Mesendoderm (in vitro differentiated cells): ENCODE data around the gene CLPSL2.
"Not testable (repeated sequence)": the region's sequence is repeated elsewhere in the genome, so short reads cannot be mapped to it uniquely, and the experiment has no call there.

Experiments used
- DNase-seq: peaks from one replicate; pipeline ENCODE4 v3.0.0; 2013
- H2AK5ac ChIP-seq: 2 replicates; pipeline ENCODE4 v1.6.1; 2013; ENCODE audit warnings: low read length, inconsistent platforms
- H2BK120ac ChIP-seq: 2 replicates; pipeline ENCODE4 v1.6.1; 2013; ENCODE audit warnings: low read depth, mild to moderate bottlenecking, low read length, moderate library complexity, mixed read lengths
- H2BK15ac ChIP-seq: replicated peaks from 2 replicates; pipeline ENCODE4 v1.6.1; 2013; ENCODE audit warnings: low read depth, mild to moderate bottlenecking, moderate library complexity
- H2BK5ac ChIP-seq: 2 replicates; pipeline ENCODE4 v1.6.1; 2013; ENCODE audit warnings: low read length, inconsistent platforms
- H3K18ac ChIP-seq: 2 replicates; pipeline ENCODE4 v1.6.1; 2013; ENCODE audit warnings: mild to moderate bottlenecking, low read length, mixed read lengths
- H3K23ac ChIP-seq: one replicate; pipeline ENCODE4 v1.6.1; 2013; ENCODE audit warnings: low read length
- H3K27ac ChIP-seq: 2 replicates; pipeline ENCODE4 v1.5.1; 2013; ENCODE audit warnings: low read depth, mild to moderate bottlenecking, inconsistent platforms, low read length, moderate library complexity
- H3K27me3 ChIP-seq: 2 replicates; pipeline ENCODE4 v1.6.1; 2013; ENCODE audit warnings: low read length, control low read depth, mild to moderate bottlenecking, inconsistent platforms; ENCODE audit not compliant: insufficient read depth, poor library complexity
- H3K36me3 ChIP-seq: 2 replicates; pipeline ENCODE4 v1.6.1; 2013; ENCODE audit warnings: low read length, inconsistent platforms; ENCODE audit not compliant: control insufficient read depth, insufficient read depth
- H3K4ac ChIP-seq: one replicate; pipeline ENCODE4 v1.6.1; 2013; ENCODE audit warnings: low read depth, mild to moderate bottlenecking, low read length, moderate library complexity
- H3K4me1 ChIP-seq: 2 replicates; pipeline ENCODE4 v1.6.1; 2013; ENCODE audit warnings: low read depth, low read length, inconsistent platforms; ENCODE audit not compliant: control insufficient read depth
- H3K4me2 ChIP-seq: 2 replicates; pipeline ENCODE4 v1.6.1; 2013; ENCODE audit warnings: low read length
- H3K4me3 ChIP-seq: 2 replicates; pipeline ENCODE4 v1.5.1; 2013; ENCODE audit warnings: mild to moderate bottlenecking, low read length
- H3K56ac ChIP-seq: one replicate; pipeline ENCODE4 v1.6.1; 2013; ENCODE audit warnings: low read length
- H3K79me1 ChIP-seq: 2 replicates; pipeline ENCODE4 v1.6.1; 2013; ENCODE audit warnings: low read length, inconsistent platforms
- H3K79me2 ChIP-seq: 2 replicates; pipeline ENCODE4 v1.6.1; 2013; ENCODE audit warnings: mild to moderate bottlenecking, low read length; ENCODE audit not compliant: control insufficient read depth, insufficient read depth
- H3K9ac ChIP-seq: 2 replicates; pipeline ENCODE4 v1.6.1; 2013; ENCODE audit warnings: low read length, inconsistent platforms
- H4K5ac ChIP-seq: one replicate; pipeline ENCODE4 v1.6.1; 2013; ENCODE audit warnings: low read length
- H4K8ac ChIP-seq: one replicate; pipeline ENCODE4 v1.6.1; 2013; ENCODE audit warnings: low read depth, mild to moderate bottlenecking, control low read depth, low read length, moderate library complexity
- WGBS: extraction: QIAGEN DNeasy Blood & Tissue Kit; methylation state at CpG from one replicate; pipeline ENCODE4 v1.1.7; 2013; ENCODE audit warnings: low lambda C conversion rate, missing lambda C conversion rate; ENCODE audit not compliant: insufficient coverage; ENCODE audit errors: extremely low coverage; 5-methylcytosine and 5-hydroxymethylcytosine counted together

Gene CLPSL2

DNA sequence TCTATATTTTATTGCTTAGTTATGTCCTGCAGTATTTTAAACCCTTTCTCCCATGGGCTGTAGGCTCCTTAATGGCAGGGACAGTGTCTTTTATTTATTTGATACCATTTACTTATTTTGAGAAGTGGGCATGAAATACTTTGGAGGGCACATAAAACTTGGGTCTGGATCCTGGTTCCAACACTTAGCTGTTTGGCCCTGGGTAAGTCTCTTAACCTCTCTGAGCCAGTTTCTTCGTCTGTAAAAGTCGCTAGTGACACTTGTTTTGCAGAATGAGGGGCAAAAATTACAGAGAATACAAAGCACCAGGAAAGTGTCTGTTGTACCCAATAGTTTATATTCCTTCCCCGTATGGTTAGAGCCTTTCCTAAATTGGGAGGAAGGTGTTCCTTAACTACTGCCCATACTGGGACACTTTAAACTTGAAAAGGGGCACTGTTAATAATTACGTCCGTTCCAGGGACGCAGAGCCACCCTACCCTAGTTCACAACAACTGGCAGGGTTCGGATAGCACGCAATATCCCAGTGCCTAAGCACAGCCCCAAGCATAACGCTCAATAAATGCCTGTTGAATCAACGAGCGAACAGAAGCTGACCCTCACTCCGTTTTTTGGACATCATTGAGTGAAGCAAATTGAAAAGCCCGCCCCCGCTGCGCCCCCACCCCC lies 45.5 kb upstream of the CLPSL2 start:
- Histone ChIP-seq H3K27me3 (no peaks in the 10 kb centered on the region), H3K4me1 (peaks cover 16% of the 10 kb centered on the region), H3K56ac (peak overlapping the region; percentile 64), H2BK120ac (no peak overlapping the region), H2AK5ac (no peak overlapping the region), H3K4me2 (peak overlapping the region; percentile 19), H4K8ac (no peak overlapping the region), H3K4ac (no peak overlapping the region), H3K23ac (no peak overlapping the region), H3K79me2 (no peaks in the 10 kb centered on the region), H4K5ac (no peak overlapping the region), H3K79me1 (no peaks in the 10 kb centered on the region), H2BK15ac (no peak overlapping the region), H3K4me3 (no peak overlapping the region), H3K9ac (peak overlapping the region; percentile 12), H3K18ac (no peak overlapping the region), H3K36me3 (no peaks in the 10 kb centered on the region), H2BK5ac (no peak overlapping the region), H3K27ac (no peak overlapping the region)
- no peak for DNase-seq
- WGBS: no CpG with 5 or more reads among the region's 15 CpGs

DNA sequence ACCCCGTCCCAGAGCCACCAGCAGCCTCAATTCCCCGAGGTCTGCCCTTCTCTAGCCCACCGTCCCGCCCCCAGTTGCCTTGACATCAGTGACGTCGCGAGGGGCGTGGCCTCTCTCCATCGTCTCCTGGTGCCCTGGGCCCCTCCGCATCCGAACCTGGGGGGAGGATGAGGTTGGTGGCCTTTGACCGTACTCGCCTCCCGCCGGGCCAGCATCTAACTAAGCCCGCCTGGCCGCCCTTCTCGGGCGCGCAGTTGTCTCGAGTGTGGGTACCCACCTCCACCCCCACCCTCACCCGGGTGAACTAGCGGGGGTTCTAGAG lies 45.0 kb upstream of the CLPSL2 start:
- Histone ChIP-seq H3K27me3 (no peaks in the 10 kb centered on the region), H3K9ac (peak overlapping the region; percentile 70), H3K4me3 (peak overlapping the region; percentile 81), H3K79me1 (no peaks in the 10 kb centered on the region), H3K27ac (peak overlapping the region; percentile 91), H2BK5ac (peak overlapping the region; percentile 59), H2BK120ac (no peak overlapping the region), H3K79me2 (no peaks in the 10 kb centered on the region), H3K4me1 (peaks cover 13% of the 10 kb centered on the region), H4K8ac (peak overlapping the region; percentile 77), H3K36me3 (no peaks in the 10 kb centered on the region), H3K23ac (no peak overlapping the region), H2AK5ac (no peak overlapping the region), H3K4me2 (peak overlapping the region; percentile 58), H3K56ac (peak overlapping the region; percentile 94), H4K5ac (no peak overlapping the region), H3K4ac (no peak overlapping the region), H3K18ac (peak overlapping the region; percentile 91), H2BK15ac (no peak overlapping the region)
- no CpG with 5 or more reads among the region's 23 CpGs for WGBS
- peak; percentile 96 for DNase-seq

DNA sequence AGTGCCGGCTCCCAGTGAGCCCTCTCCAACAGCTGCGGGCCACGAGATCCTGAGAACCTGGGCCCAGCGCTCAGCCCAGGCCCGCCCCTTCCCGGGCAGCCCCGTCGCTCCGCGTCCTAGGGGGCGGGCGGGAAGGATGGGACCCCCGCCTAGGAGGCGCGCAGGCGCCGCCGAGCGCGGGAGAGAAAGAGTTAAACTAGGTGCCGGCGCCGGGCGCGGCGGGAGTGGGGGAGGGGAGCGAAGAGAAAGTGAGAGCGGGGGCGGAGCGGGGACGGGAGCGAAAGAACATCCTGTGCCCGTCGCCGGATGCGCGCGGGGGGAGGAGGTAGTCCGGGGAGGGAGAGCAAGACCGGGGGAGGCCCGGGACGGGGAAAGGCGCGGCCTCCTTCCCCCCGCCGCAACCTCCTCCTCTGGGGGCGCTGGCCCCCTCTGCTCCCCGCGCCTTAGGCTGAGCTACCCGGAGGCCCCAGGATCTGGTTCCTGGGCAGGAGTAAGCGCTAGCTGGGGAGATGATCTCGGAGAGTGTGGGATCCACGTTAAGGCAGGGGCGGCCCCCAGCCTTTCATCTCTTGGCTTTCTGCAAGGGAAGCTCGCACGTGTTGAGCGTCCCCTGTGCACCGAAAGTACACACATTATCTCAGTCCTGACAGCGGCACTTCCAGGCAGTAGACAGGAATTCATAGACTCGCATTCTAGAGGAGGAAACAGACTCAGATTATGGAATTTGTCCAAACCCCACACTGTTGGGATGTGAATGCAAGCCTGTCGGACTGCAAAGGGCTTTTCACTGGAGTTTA lies 44.5 kb upstream of the CLPSL2 start:
- Histone ChIP-seq H3K79me2 (no peaks in the 10 kb centered on the region), H3K4ac (peak overlapping the region; percentile 38), H3K18ac (peak overlapping the region; percentile 91), H3K9ac (peak overlapping the region; percentile 88), H4K5ac (no peak overlapping the region), H3K79me1 (no peaks in the 10 kb centered on the region), H2AK5ac (peak overlapping the region; percentile 84), H3K4me2 (peak overlapping the region; percentile 95), H3K56ac (peak overlapping the region; percentile 94), H3K23ac (peak overlapping the region; percentile 68), H3K27me3 (no peaks in the 10 kb centered on the region), H2BK5ac (peak overlapping the region; percentile 96), H3K4me3 (peak overlapping the region; percentile 81), H3K27ac (peak overlapping the region; percentile 95), H2BK15ac (no peak overlapping the region), H3K4me1 (peaks cover 11% of the 10 kb centered on the region), H4K8ac (peak overlapping the region; percentile 77), H2BK120ac (no peak overlapping the region), H3K36me3 (no peaks in the 10 kb centered on the region)
- no CpG with 5 or more reads among the region's 61 CpGs for WGBS
- DNase-seq: peak; percentile 92

DNA sequence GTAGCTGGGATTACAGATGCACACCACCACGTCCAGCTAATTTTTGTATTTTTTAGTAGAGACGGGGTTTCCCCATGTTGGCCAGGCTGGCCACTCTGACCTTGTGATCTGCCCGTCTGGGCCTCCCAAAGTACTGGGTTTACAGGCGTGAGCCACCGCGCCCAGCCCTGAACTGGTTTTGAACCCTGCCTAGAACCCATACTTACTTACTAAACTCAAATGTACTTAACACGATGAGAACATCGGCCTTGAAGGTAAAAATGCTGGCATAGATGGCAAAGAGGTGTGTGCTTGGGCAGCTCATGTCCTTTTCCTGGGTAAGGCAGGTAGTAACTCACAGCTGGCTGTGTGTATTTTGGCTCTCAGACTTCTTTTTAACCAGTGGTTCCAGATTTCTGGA lies 42.8 kb upstream of the CLPSL2 start:
- Histone ChIP-seq H2BK15ac (no peak overlapping the region), H3K4me3 (no peak overlapping the region), H3K36me3 (no peaks in the 10 kb centered on the region), H3K79me2 (no peaks in the 10 kb centered on the region), H4K8ac (no peak overlapping the region), H3K4me2 (no peak overlapping the region), H4K5ac (no peak overlapping the region), H3K56ac (no peak overlapping the region), H3K4me1 (peaks cover 5% of the 10 kb centered on the region), H3K18ac (no peak overlapping the region), H3K23ac (no peak overlapping the region), H3K27ac (no peak overlapping the region), H2BK120ac (no peak overlapping the region), H3K9ac (no peak overlapping the region), H3K4ac (no peak overlapping the region), H3K27me3 (no peaks in the 10 kb centered on the region), H2BK5ac (no peak overlapping the region), H2AK5ac (no peak overlapping the region), H3K79me1 (no peaks in the 10 kb centered on the region)
- WGBS: no CpG with 5 or more reads among the region's 8 CpGs
- no peak for DNase-seq

DNA sequence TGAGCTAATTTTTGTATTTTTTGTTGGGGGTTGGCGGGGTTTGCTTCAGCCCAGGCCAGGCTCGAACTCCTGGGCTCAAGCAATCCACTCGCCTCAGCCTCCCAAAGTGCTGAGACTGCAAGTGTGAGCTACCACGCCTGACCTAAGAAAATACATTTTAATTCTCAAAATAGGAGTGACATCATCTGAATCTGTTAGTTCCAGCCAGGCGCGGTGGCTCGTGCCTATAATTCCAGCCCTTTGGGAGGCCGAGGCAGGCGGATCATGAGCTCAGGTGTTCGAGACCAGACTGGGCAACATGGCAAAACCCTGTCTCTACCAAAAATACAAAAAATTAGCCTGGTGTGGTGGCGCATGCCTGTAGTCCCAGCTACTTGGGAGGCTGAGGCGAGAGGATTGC lies 42.1 kb upstream of the CLPSL2 start:
- not testable (repeated sequence) for H3K56ac ChIP-seq, H3K4me3 ChIP-seq, H2AK5ac ChIP-seq, H2BK15ac ChIP-seq, H3K79me2 ChIP-seq, DNase-seq, H3K36me3 ChIP-seq, H4K5ac ChIP-seq, H2BK120ac ChIP-seq, H3K27me3 ChIP-seq, H3K4ac ChIP-seq, H2BK5ac ChIP-seq, H3K27ac ChIP-seq, H3K79me1 ChIP-seq, H3K9ac ChIP-seq, H3K18ac ChIP-seq, H3K4me2 ChIP-seq, H3K23ac ChIP-seq, H3K4me1 ChIP-seq, H4K8ac ChIP-seq
- no CpG with 5 or more reads among the region's 12 CpGs for WGBS
